ENCODE measurements around the gene HLA-B.

The HLA-B gene

DNA sequence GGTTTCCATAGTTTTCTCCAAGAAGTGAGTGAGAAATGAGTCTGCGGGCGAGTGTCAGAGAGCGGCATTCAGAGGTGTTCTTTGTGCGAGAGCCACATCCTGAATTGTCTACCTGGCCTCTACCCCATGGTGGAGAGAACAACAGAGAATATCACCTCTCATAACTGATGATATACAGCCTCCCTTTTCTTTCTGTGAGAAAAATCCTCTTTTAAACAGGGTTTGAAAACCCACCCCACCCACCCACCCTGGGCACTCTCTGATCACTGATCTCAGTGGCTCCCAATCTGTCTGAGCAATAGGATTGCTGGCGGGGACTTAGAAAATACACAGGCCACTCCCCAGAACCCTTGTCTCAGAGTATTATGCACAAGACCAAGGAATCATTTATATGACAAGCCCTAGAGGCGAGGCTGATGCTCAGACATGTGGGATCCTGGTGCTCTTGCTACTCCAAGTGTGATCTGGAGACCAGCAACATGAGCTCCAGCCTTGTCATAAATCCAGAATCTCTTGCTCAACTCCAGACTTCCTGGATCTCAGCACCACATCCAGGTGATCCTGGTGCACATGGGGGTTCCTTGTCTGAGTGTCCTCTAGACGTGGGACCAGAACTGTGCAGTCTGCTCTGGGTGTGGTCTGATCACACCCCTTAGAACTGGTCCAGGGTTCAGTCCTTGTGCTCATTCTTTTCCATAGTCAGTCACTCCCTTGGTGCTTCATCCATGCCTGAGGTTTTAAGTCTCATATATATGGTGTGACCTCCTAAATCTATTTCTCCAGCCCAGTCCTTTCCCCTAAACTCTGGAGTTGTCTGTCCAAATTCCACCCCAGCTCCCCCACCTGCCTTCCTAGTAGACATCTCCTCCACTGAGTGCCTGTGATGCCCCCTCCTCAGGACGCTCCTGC, 5.3 kb downstream of the HLA-B start:
- no peak for DNase-seq

DNA sequence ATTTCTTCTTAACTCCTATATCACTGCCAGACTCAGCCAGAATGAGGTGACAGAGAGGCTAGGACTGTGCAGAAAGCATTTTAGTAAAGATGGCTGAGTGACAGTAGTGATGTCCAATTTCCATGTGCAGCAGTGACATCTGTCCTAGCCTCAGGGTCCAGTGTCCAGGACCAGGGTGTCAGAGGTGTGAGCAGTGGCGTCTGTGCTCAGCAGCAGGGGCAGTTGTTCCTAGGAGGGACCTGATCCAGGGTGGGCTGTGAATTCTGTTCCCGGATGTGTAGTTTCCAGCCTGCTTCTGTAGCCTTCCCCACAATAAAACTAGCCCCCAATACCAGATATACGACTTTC, 6.0 kb downstream of the HLA-B start:
- no peak for DNase-seq

DNA sequence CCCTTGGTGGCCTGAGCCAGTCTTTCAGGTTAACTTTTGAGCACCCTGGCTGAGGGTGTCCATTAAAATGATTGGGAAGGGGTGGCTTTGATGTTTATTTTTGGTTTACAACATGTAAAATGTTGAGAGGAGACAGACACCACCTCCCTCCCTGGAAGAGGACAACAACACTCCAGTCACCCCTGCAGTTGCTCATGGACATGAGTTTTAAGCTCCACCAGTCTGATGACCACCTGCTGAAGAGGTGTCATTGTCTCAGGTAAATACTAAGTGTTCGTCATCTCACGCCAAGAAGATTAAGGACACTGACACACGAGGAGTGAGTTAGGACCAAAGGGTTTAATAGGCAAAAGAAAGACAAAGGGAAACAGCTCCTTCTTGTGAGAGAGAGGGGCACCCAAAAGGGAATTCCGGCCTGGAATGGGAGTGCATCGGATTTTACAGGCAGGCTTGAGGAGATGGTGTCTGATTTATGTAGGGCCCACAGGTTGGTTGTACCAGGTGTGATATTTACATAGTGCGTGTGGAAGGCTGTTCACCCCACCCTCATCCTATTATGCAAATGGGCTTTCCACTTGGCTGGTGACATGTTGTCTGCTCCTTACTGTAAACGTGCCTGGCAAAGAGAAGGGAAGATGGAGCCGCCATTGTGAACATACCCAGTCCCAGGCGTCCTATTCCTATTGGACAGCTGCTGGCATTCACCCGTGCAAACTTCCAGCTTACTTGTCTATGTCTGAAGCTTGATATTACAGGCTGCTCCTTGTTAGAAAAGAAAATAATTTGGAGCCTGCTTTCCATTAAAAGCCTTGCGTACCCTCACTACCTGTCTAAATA, 6.6 kb downstream of the HLA-B start:
- DNase-seq, result no peak

- DNase-seq, result no peak
Observed at GRCh38 chr6:31349301-31349700, 7.7 kb downstream of the HLA-B start.

GRCh38 chr6:31345026-31345730, 11.8 kb downstream of the HLA-B start:
- no peak for DNase-seq

DNA sequence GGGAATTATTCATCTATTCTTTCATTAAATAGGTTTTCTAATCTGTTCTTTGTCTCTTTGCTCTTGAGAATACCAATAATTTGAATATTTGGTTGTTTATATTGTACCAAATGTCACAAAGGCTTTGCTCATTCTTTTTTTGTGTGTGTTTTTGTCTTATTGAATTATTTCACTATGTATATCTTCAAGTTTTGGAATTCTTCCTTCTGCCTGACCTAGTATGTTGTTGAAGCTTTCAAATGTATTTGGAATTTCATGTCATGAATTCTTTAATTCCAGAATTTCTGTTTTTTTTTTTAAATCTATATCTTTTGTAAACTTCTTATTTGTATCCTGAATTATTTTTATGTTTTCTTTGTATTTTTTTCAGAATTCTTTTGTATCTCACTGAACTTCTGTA, 16.8 kb downstream of the HLA-B start:
- DNase-seq, result no peak

DNA sequence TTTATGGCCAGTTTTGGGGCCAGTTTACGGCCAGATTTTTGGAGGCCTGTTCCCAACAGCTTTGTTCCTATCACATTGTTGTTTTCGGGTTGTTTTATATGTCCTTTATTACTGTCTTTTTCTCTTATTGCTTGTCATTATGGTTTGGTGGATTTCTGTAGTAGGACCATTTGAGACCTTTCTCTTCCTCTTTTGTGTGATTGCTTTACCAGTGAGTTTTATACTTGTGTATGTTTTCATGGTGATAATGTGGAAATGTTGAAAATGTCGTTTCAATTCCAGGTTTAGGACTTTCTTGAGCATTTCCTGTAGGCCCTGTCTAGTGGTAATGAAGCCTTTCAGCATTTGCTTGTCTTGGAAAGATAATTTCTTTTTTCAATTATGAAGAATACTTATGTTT, 17.8 kb downstream of the HLA-B start:
- DNase-seq, result no peak

DNA sequence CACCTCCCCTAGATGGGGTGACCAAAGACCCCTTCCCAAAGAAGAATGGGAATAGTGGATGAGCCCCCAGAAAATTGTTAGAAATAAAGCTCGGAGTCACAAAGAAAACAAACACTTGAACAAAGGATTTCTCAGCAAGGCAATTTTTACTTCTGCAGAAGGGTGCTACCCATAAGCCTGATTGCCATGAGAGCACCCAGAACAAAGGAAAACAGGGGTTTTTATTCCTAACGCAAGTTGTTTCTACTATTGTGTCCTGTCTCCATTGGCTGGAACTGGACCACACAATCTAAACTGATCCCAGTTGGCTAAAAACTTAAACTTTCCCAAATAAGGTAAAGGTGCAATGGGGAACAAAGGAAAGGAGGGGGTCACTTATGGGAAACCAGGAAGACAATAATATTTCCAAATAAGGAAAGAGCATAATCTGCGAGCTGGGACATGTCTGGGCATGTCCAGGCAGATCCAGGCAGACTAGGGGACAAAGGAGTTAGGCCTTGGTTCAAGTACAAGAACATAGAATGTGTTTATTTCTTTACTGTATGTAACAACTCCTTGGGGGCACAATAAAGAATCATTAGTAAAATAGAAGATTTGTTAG, 20.0 kb downstream of the HLA-B start:
- DNase-seq, result no peak

DNA sequence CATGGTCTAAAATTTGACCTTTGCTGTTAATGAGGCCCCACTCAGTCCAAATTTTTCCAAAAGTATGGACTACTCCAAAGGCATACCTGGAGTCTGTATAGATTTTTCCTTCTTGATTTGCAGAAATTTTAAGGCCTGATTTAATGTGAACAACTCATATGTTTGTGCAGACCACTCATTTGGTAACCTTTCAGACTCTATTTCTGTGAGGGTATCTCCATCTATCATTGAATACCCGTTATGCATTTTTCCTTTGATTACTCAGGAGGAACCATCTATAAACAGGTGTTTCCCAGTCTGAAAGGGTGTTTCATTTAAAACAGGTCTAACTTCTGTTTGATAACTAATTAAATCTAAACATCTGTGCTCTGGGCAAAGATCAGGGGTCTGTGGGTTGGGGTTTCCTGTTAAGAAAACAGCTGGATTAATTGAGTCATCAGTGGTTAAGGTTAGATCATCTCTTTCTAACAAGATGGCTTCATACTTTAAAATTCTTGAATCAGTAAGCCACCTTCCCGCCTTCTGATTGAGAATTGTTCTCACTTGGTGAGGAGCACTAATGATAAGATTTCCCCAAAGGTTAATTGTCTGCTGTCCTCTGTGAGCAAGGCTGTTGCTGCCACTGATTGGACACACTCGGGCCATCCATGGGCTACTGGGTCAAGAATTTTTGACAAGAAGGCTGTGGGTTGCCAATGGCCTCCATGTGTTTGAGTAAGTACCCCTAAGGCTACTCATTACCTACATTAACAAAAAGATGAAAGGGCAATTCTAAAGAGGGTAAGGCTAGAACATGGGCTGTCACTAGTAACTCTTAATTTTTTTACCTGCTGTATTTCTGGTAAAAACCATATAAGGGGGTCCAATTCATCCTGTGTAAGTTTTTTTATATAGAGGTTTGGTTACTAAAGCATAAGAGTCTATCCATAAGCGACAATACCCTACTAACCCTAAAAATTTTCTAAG, 24.1 kb downstream of the HLA-B start:
- no peak for DNase-seq

DNA sequence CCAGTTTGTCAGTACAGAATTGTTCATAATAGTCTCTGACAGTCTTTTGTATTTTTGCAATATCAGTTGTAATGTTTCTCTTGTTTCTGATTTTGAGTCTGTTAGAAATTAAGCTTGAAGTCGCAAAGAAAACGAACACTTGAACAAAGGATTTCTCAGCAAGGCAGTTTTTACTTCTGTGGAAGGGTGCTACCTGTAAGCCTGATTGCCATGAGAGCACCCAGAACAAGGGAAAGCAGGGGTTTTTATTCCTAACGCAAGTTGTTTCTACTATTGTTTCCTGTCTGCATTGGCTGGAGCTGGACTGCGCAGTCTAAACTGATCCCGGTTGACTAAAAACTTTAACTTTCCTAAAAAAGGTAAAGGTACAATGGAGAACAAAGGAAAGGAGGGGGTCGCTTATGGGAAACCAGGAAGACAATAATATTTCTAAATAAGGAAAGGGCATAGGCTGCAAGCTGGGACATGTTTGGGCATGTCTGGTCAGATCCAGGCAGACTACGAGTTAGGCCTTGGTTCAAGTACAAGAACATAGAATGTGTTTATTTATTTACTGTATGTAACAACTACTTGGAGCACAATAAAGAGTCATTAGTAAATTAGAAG, 28.5 kb downstream of the HLA-B start:
- no peak for DNase-seq

- DNase-seq, result no peak
Observed at GRCh38 chr6:31321820-31322219, 35.2 kb downstream of the HLA-B start.

DNA sequence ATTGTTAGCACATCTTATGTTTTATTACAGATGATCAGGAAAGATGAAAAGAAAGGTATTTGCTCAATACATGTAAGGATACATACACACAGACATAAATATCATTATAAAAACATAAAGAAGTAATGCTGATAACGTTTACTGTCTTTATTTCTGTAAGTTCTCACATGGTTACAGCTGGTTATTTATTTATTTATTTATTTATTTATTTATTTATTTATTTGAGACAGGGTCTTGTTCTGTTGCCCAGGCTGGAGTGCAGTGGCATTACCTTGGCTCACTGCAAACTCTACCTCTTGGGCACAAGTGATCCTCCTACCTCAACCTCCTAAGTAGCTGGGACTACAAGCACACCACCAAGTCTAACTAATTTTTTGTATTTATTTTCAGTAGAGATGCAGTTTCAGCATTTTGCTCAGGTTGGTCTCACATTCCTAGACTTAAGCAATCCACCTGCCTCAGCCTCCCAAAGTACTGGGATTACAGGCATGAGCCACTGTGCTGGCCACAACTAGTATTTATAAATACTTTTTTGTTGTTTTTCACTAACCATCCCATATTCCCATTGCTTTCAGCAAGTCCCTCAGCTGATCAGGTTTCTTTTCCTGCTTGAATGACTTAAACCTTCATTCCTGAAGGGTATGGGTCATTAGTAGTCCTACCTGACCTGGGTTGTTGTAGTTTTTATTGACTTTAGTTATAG, 35.8 kb downstream of the HLA-B start:
- DNase-seq, result no peak

GRCh38 chr6:31317036-31317435, 39.9 kb downstream of the HLA-B start:
- DNase-seq, result no peak

GRCh38 chr6:31309641-31310040, 47.3 kb downstream of the HLA-B start:
- DNase-seq, result no peak

DNA sequence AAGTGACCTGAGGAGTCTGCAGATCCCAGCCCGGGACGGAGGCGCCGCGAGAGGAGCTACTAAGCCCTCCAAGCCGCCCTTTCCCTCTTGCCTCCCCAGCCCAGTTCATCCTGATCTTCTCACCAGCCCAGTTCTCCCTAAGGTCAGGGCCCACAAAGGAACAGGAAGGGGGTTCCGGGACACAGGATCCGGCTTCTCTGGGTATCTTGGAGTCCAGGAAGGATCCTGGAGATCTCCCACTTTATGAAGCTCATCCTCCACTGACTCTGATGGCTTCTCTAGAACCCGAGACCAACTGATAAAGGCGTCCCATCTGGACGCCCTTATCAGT, 48.2 kb downstream of the HLA-B start:
- no peak for DNase-seq

- DNase-seq, result no peak
Observed at GRCh38 chr6:31308050-31308844, 48.7 kb downstream of the HLA-B start.

- DNase-seq, result no peak
Observed at GRCh38 chr6:31307669-31308049, 49.3 kb downstream of the HLA-B start.

DNA sequence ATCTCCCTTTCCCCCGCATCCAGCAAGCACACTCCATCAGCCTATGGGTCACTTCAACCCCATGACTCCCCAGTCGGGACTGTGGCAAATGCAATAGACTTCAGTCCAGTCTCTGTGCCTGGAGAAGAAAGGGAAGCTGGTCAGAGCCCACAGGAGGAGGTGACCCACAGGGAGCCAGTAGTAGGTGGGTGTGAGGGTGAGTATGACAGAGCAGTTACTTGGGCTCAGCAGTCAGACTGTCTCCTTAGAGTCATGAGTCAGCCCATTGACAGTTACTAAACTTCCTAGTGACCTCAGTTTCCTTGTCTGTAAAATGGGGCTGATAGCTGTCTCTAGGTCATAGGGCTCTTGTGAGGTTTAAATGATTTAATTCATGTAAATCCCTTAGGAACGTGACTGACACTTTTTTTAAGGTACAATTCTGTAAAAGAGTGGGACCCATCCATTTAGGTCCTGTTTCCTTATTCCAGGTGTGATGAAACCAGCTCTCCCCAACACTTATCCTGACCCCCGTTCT, 51.2 kb downstream of the HLA-B start:
- no peak for DNase-seq

DNA sequence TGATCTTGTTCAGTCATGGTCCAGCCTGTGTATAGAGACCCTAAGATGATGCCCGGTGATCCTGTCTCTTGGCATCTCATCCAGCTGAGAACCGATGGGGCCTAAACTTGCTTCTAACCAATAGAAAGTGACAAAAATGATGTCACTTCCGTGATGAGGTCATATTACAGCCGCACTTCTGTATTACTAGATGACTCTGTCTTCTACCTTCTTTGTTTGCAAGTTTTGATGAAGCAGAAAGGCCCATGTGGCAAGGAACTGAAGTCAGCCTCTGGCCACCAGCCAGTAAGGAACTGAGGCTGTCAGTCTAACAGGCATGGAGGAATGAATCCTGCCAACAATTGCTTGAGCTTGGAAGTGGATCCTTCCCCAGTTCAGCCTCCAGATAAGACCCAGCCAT, 52.3 kb downstream of the HLA-B start:
- no peak for DNase-seq

All from NCI-H2107 (cell line).